ENCODE measurements around the gene HAVCR1.
"Not testable (repeated sequence)": the region's sequence is repeated elsewhere in the genome, so short reads cannot be mapped to it uniquely, and the experiment has no call there.

The HAVCR1 gene

DNA sequence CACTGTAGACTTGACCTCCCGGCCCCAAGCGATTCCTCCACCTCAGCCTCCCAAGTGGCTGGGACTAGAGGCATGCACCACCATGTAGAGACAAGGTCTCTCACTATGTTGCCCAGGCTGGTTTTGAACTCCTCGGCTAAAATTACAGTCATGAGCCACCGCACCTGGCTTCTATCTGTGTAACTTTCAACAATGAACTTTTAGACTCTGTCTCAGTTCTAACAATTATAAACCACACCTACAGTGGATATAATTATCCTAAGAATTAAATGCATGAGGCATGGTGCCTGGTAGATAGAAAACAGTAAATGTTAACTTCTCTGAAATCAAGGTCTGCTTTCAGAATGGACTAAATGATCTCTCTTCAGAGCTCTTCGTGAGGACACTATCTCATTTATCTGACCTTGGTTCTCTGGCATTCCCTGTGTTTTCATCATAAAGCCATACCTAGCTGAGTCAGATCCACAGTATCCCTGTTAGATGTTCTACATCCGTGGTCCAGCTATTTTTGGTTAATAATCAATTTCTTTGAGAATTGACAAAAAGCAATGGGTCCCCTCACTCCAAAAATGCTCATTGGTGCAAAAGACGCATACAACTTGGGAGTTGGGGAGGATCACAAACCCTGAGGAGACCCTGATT lies 7.2 kb downstream of the HAVCR1 start:
- TF ChIP-seq, protein P1, sequence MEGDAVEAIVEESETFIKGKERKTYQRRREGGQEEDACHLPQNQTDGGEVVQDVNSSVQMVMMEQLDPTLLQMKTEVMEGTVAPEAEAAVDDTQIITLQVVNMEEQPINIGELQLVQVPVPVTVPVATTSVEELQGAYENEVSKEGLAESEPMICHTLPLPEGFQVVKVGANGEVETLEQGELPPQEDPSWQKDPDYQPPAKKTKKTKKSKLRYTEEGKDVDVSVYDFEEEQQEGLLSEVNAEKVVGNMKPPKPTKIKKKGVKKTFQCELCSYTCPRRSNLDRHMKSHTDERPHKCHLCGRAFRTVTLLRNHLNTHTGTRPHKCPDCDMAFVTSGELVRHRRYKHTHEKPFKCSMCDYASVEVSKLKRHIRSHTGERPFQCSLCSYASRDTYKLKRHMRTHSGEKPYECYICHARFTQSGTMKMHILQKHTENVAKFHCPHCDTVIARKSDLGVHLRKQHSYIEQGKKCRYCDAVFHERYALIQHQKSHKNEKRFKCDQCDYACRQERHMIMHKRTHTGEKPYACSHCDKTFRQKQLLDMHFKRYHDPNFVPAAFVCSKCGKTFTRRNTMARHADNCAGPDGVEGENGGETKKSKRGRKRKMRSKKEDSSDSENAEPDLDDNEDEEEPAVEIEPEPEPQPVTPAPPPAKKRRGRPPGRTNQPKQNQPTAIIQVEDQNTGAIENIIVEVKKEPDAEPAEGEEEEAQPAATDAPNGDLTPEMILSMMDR (conservative IDR thresholded peaks at IDR 0.05; ENCODE audit: low read depth) = no peak
- H3K27ac ChIP-seq = no peak overlapping the region
- POLR2A ChIA-PET (ENCODE audit: low non-redundant PET) = no interaction called here
- no peak for DNase-seq (ENCODE audit: low spot score)
- CTCF ChIA-PET = no interaction called here

DNA sequence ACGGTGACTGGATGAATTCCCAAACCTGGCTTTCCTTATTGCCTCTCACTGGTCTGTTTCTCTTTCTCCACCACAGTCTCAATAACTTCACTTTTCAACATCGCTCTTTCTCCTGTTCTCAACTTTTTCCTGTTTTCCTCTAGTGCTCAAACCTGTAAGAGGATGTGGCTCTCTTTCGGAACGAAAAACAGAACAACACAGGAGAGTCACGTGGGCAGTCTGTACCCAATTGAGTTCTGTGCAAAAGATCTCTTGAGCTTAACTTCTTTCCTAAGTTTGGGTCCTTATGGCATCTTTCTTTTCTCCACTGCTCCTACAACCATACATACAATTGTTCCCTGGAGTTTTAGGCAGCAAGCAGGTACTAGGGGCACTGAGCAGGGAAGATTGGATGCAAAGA lies 8.9 kb downstream of the HAVCR1 start:
- ChIA-PET POLR2A (ENCODE audit: low non-redundant PET) (no interaction called here), CTCF (no interaction called here)
- TF ChIP-seq, protein P1 (conservative IDR thresholded peaks at IDR 0.05; ENCODE audit: low read depth) = no peak
- no peak for DNase-seq (ENCODE audit: low spot score)
- no peak overlapping the region for H3K27ac ChIP-seq

DNA sequence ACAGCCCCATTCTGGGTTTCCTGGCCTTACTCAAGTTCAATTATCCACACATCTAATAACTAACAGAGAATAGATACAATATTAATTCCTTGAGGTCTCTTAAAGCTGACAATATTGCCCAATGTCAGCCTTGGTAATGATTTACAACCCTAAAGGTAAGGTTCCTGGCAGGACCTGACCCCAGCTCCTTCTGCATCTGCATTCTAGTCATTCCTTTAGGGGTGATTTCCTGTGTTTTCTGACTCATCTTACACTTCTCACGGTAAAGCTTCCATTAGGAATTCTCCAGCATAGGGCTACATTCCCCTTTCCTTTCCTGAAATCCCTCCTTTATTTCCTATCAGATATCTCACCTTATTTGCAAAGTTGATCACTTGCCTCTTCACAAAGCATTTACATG lies 9.3 kb downstream of the HAVCR1 start:
- CTCF ChIA-PET = no interaction called here
- no peak overlapping the region for H3K27ac ChIP-seq
- POLR2A ChIA-PET (ENCODE audit: low non-redundant PET) = no interaction called here
- TF ChIP-seq, protein P1 (conservative IDR thresholded peaks at IDR 0.05; ENCODE audit: low read depth) = no peak
- peak; percentile 74 for DNase-seq (ENCODE audit: low spot score)

DNA sequence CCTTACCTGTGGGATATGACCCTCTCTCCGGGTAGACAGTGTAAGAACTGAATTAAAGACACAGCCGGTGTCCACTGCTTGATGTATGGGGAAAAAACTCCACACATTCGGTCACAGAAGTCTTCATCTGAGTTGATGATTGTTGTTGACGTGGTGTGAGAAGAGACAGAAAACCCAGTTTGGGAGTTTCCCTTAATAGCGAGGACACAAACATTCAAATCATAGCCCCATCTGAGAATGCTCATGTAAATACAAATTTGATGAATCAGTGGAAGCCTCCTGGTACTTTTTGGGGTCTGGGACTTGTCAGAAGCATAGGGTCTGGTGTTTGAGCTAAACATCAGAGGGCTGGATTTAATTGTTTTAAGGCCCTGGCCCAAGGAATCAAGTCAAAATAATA lies 11.0 kb downstream of the HAVCR1 start:
- TF ChIP-seq, protein P1 (conservative IDR thresholded peaks at IDR 0.05; ENCODE audit: low read depth) = no peak
- DNase-seq (ENCODE audit: low spot score) = no peak
- CTCF ChIA-PET = no interaction called here
- no peak overlapping the region for H3K27ac ChIP-seq
- POLR2A ChIA-PET (ENCODE audit: low non-redundant PET) = no interaction called here

DNA sequence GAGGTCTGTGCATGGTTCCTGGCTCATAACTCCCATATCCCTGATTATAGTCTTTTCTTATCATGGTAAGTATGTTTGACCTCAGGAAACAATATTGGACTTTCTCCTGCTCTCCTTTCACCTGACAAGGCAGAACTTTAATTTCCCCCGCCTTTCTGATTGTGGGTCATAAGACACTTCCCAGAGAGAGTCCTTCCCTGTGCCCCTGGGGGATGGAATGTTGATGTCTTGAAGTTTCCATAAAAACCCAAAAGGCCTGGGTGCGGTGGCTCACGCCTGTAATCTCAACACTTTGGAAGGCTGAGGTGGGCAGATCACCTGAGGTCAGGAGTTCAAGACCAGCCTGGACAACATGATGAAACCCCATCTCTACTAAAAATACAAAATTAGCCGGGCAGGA lies 11.9 kb downstream of the HAVCR1 start:
- POLR2A ChIA-PET (ENCODE audit: low non-redundant PET); H3K27ac ChIP-seq; CTCF ChIA-PET; DNase-seq (ENCODE audit: low spot score): not testable (repeated sequence)

DNA sequence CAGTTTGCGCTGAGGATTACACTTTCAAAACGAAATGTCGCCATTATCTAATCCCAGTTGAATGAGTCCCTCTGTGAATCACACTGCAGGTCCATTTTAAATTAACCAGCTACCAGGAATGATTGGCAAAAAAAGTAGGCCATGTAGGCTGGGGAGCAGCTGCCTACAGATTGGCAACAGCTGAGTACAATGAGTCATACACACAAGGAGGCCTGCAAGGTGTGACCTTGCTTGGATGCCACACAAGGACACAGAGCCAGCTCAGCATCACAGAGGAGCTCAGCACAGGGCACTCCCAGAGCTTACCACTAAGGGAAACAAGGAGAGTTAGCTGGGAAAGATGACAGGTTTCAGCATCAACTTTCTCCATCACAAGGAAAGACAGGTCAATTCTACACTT lies 12.9 kb downstream of the HAVCR1 start:
- no peak overlapping the region for H3K27ac ChIP-seq
- ChIA-PET POLR2A (ENCODE audit: low non-redundant PET) (no interaction called here), CTCF (interaction anchor here (0.6 kb wide), 2 partner anchors 73 to 78 kb away, joined by 3 read pairs; no protein-coding TSS in a partner anchor)
- no peak for DNase-seq (ENCODE audit: low spot score)
- TF ChIP-seq, protein P1 (conservative IDR thresholded peaks at IDR 0.05; ENCODE audit: low read depth) = no peak

DNA sequence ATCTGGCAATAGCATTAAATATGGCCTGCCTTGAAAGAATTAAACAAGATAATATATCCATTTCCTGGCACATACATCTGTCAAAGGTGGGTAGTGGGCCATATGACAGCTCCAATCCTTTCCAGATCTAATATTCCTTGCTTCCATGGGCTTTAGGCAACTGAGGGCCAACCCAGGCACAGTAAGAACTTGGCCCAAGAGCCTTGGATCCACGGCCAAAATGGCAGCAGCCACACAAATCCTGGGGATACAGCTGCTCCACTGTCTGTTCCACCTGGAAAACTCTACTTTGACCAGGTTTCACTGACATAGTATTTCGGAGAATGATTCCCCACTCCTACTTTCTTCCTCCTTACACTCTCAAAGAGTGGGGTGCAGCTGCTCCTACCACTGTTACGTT lies 13.3 kb downstream of the HAVCR1 start:
- ChIA-PET CTCF (no interaction called here), POLR2A (ENCODE audit: low non-redundant PET) (no interaction called here)
- TF ChIP-seq, protein P1 (conservative IDR thresholded peaks at IDR 0.05; ENCODE audit: low read depth) = no peak
- H3K27ac ChIP-seq = no peak overlapping the region
- DNase-seq (ENCODE audit: low spot score) = no peak

All from RWPE1 (cell line).